CD1c-positive myeloid dendritic cell (primary cell): ENCODE data around the gene BMP7.

Experiments
- DNase-seq: peaks from one replicate; pipeline ENCODE4 v3.0.0-alpha.2; 2016; ENCODE audit errors: extremely low spot score

The BMP7 gene

DNA sequence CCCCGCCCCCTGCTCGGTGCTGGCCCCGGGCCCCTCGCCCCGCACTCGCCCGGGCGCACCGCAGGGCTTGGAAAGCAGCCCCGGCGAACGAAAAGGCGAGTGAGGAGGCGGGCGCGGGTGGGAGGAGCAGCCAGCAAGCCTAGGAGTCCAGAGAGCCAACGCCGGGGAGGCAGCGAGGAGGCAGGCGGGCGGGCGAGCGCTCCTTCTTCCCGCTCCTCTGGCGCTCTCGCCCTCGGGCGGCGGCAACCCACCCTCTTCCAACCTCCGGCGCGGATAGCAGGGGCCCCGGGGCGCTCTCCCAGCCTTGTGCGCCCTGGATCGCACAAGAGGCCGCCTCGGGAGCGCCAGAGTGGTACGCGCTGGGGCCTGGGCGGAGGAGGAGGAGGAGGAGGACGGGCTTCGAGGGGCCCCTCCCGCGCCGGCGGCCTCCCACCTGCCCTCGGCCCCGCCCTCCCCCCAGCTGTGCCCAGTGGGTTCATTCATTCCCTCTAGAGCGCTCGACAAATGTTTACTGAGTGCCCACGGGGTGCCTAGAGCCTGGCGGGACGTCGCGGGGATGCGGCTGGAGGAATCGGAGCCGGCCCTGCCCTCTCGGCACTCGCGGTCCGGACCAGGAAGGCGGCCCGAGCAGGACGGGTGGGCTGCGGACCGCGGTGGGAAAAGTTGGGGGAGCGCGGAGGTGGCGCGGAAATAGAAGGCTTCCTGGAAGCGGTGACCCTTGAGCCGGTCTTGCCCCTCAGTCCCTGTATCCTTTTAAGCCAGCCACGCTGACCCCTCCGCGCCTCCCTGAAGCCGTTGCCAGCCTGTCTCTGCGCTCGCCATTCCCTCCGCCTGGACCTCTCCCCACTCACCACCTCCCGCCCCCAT lies at the start of gene BMP7:
Gene BMP7, minus strand, starts transcription at position 351 of the 867 bp plus-strand sequence. CDS start 519 bp downstream, outside the sequence.
- no peak for DNase-seq

DNA sequence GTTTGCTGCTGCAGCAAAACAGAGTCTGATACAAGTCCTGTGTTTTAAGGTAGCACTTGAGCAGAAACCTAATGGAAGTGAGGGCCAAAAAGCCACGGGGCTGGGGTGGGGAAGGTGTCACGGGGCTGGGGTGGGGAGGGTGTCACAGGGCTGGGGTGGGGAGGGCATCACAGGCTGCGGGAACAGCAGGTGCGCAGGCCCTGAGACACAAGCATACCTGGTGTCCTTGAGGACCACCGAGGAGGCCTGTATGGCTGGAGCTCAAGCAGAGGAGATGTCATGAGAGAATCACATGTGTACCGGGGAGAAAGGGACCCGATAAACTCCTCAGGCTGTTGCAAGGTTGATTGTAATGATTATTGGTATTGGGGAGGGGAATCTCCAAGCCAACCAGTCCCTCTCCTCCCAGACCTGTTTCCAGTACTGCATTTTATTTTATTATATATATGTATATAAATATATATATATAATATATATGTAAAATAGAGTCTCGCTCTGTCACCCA lies 49.6 kb upstream of the BMP7 start:
- no peak for DNase-seq

DNA sequence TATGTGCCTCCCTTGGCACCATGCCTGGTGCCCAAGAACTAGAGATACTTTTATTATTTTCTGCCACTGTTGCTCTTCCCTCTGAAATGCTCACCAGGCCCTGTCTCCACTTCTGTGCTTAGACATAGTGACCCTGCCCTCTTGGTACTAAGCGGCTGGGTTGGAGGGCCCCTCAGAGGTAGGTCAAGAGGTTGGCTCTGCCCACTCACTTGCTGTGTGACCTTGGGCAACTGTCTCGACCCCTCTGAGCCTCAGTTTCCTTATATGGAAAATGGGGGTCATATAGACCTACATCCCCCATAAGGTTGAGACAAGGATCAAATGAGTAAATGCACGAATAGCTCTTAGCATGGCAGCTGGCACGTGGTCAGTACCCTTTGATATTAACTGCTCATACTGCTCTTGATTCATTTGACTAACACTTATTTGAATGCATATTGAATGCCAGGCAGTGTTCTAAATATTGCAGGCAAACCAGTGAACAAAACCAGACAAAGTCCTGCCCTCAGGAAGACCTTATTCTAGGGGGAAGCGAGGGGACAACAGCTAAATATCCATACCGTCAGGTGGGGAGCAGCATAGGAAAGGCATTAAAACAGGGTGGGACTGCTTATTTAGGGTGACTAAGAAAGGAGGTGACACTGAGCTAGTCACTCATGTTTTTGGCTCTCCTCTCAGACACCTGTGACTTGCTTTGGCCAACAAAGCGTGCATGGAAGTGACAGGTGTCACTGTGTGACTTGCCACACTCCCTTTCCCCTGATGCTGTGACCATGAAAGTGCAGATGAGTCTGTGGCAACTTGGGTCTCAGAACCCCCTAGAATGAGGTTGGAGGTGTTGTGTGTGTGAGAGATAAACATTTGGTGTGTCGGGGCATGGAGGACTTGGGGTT lies 48.9 kb upstream of the BMP7 start:
- DNase-seq = no peak

DNA sequence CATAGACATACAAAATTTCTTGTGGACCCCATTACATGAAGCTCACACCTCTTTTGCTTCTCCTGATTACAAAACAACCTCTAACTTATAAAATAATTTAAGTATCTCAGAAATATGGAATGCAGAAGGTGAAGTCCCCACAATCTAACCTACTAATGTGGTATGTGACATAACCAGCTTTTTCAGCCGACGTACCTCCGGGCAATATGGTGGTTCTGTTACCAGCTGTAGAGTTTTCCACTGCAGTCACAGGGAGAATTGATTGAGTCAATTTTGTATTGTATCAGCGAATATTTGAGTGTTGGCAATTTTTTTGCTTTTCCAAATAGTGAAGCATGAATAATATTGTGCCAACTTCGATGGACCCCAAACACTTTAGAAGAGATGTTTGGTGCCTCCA lies 47.5 kb upstream of the BMP7 start:
- no peak for DNase-seq

DNA sequence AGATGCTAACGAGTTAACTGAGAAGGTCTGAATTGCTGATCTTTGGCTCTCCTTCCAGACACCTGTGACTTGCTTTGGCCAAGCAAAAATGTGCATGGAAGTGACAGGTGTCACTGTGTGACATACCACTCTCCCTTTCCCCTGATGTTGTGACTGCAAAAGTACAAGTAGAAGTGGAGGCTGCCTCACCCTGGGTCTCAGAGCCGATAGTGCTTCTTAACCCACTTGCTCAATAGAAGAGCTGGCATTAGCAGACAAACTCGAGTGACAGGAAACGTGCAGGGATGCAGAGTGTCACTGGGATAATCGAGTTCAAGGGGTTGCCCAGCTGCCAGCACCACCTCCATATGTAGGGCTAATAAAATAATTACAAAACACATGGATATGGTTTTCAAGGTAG lies 46.8 kb upstream of the BMP7 start:
- no peak for DNase-seq

DNA sequence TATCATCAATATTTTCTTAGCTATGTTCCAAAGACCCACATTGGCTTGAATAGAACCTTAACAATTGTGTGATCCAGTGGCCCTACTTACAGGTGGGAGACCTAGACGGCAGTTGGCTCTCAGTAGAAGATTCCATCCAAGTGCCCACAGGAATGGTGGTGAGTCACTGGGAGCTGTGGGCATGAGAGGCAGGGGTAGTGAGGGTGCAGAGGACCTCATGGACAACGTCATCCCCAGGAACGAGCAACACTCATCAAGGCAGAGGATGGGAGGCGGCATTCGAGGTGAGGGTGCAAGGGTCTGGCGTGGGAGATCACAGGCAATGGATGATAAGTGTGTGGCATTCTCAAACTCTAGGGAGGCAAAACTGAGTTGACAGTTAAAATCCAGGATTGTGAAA lies 45.7 kb upstream of the BMP7 start:
- DNase-seq = no peak

DNA sequence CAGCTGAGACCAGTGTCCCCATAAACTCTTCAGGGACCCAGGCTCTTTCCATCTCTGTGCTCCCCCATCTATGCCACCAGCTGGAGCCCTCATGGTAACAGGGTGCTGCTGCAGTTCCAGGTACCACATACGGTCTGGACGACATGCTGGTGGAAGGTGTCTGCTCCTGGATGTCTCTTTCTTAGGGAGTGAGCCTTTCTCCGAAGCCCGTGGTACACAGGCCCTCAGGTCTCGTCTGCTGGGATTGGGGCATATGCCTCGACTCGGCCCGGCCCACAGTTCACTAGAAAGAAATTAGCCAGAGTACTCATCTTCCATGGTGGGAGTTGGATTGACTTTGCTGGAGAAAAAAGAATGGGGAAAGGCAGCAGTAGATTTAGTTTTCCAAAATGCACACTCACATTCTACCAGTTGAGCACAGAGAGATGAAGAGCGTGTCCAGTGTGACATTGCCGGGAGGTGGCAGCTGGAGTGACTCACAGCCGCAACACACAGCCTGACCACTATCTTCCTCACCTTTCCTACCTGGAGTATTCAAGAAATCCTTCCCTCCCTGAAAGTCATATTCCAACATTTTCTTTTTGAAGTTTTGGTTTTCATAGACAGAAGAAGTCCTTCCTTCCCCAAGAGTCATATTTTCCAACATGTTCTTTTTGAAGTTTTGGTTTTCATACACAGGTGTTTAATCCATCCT lies 44.5 kb upstream of the BMP7 start:
- no peak for DNase-seq

DNA sequence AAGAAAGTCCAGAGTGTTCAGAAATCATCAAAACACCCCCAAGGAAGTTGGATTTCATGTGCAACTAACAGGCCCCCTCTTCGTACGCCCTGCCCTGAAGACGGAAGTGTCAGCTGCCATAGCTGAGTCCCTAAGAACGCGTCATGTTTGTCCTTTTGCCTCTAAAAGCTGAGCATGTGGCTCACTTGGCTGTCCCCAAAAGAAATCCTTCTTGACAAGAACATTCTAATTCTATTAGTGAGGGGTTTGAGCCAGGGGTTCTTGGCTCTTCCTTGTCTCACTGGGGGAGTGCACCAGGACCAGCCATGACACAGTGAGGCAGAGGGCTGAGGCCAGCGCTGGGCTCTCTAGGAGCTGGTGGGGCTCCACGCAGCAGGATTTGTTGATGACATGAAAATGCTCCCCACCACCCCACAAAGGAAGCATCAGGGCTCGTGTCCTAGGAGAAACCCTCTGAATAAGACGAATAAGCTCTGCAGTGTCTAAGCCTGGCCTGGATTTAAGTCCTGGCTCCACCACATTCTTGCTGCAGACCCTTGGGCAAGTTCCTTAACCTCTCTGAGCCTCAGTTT lies 43.2 kb upstream of the BMP7 start:
- DNase-seq = no peak

DNA sequence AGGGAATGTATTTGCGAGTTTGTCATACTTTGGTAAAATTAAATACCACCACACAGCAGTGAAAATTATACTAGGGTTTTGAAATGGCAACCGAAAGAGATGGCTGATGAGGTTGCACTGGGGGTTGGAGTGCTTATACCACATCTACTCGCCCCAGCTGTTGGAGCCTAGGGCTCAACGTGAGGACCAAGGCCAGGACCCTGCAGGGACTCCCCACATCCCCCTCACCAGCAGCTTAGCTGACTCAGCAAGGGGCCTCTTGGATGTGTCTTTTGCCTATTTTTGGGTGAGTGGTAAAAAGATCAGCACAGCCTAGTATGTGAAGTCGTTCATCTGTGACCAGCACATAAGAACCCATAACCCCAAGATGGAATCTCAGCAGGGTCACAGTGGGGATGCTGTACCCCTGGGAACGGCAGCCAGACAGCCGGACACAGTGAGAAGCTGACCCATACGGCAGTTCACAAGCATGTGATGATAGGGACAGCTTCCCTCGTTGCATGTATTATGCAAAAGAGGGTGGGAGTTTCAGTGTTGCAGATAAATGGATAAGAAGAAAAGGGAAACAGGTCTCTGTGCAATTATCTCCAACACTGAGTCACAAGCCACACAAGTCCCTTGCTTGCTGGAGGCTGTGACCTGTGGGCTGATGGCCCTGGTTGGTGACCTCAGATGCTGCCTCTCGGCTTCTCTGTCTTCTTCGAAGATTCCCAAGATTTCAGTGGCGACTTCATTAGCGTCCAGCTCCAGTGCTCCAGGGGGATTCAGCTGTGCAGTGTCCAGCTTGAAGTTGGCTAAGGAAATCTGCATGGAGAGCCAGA lies 42.2 kb upstream of the BMP7 start:
- no peak for DNase-seq

DNA sequence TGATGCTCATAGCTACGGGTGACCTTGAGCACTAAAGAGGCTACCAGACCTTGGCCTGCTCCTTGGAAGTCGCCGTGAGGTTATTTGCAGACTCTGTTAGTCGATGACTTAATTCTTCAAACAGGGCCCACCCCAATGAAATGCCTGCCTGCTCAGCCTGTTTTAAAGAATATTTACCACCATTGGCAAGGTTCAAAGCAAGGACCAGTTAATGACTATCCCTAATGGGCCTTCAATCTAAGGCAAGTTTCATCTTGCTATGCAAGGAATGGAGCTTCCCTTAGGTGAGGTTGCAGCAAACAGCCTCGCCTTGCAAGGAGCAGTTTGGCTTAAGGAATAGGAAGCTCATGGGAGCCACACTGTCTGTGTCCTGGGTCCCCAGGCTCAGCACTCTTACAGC lies 40.3 kb upstream of the BMP7 start:
- no peak for DNase-seq

DNA sequence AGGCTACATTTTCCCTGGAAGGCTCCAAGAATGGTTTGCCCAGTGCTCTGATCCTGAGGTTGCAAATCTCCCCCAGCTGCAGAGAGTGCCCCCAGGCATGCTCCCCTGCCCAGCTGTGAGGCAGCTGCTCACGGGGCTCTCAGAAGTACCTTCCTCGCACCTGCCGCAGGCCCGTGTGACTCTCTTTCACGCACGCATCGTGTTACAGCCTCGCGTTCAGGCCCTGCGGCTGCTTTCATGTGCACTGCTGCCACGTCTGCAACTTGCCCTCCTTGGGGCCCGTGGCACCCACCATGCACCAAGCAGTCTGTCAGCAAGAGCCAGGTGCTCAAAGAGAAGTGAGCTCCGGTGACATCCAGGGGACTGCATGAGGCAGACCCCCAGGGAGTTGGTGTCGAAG lies 34.6 kb upstream of the BMP7 start:
- DNase-seq = no peak

DNA sequence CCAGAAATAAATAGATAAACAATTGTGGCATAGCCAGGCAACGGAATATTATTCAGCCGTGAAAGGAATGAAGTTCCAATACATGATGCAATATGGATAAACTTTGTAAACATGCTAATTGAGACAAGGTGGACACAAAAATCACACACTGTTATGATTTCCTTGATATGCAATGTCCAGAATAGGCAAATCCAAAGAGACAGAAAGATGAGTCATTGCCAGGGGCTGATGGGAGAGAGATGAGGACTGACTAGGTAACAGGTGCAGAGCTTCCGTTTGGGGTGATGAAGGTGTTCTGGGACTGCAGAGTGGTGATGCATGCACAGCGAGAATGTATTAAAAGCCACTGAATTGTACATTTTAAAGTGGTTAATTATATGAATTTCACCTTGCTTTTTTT lies 32.0 kb upstream of the BMP7 start:
- DNase-seq = no peak

DNA sequence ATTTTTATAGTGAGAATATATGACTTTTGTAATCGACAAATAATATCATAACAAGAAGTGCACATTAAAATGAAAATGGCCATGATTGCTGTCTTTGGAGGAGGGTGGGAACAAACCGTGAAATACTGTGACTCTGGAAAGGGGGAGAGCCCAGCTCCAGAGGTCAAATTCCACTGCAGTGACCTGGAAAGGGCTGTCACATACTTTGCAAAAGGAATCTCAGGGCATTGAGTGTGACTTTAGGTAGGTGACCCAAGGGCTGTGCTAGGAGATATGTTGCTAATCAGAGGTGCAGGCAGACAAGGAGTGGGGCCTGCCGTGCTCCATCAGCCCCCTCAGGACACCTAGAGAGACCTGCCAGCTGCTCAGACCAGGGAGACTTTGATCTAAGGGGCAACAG lies 28.1 kb upstream of the BMP7 start:
- DNase-seq = no peak

DNA sequence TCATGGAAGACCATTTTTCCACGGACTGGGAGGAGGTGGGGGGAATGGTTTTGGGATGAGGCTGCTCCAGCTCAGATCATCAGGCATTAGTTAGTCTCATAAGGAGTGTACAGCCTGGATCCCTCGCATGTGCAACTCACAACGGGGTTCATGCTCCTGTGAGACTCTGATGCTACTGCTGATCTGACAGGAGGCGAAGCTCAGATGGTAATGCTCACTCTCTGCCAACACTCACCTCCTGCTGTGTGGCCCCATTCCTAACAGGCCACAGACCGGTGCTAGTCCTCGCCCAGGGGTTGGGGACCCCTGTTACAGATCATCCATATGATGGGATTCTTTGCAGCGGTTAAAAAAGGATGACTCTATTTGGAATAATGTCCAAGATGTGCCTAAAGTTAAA lies 27.6 kb upstream of the BMP7 start:
- DNase-seq = no peak

DNA sequence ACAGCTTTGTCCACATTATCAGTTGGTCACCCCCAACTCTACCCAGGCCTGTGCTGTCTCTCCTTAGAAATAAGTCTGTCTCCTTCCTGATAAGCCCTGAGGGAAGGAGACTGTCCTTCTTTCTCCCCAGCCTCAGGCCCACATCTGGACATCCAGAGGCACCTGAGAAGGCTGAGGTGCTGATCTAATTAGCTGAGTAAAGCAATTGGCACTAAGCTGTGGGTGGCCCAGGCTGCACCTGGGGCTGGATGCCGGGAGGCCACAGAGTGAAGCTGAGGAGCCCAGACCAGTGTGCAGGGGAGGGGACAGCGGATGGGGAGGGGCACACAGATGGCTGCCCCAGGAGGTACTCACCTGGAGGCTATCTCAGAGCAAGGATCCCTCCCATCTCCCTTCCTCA lies 26.2 kb upstream of the BMP7 start:
- DNase-seq = no peak

DNA sequence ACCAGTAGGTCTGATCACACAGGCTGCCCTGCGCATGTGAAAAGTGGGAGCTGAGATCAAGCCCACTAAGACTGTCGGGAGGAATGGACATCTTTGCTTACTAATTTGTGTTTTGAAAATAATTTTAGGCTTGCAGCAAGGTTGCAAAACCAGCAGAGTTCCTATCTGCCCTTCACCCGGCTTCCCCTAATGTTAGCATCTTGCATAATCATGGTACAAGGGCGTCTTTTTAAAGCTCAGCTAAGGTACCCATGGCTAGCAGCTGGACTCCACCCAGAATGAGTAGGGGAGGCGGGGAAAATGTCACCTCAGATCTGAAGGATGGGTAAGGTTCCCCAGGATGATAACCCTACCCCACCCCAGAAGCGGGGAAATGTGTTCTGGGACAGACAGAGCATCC lies 25.3 kb upstream of the BMP7 start:
- DNase-seq = no peak

DNA sequence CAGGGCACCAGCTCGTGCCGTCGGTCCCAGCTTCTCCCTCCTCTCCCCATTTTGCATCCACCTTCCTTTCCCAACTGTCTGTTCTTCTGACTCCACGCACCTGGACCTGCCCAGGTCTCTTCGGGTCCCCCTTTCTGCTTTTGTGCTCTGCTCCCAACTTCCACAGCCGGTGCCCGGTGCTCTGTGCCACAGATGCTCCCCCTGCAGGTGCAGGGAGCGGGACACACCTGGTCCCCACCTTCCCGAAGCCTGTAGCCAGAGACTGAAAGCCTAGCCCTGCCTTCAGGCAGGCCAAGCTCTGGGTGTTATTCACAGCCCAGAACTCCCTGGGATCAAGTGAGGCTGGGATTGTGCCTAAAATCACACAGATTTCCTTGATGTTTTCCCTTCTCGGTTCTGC lies 24.6 kb upstream of the BMP7 start:
- no peak for DNase-seq

DNA sequence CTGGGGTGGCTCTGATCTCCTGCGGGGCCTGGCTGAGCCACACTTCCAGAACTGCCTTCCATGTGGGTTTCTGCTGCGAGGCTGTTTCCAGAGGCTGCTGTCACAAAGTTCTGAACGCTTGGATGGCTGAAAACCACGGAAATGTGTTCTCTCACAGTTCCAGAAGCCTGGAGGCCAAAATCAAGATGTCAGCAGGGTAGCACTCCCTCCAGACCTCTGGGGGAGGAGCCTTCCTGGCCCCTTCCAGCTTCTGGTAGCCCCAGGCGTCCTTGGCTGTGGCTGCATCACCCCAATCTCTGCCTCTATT lies 23.7 kb upstream of the BMP7 start:
- no peak for DNase-seq

DNA sequence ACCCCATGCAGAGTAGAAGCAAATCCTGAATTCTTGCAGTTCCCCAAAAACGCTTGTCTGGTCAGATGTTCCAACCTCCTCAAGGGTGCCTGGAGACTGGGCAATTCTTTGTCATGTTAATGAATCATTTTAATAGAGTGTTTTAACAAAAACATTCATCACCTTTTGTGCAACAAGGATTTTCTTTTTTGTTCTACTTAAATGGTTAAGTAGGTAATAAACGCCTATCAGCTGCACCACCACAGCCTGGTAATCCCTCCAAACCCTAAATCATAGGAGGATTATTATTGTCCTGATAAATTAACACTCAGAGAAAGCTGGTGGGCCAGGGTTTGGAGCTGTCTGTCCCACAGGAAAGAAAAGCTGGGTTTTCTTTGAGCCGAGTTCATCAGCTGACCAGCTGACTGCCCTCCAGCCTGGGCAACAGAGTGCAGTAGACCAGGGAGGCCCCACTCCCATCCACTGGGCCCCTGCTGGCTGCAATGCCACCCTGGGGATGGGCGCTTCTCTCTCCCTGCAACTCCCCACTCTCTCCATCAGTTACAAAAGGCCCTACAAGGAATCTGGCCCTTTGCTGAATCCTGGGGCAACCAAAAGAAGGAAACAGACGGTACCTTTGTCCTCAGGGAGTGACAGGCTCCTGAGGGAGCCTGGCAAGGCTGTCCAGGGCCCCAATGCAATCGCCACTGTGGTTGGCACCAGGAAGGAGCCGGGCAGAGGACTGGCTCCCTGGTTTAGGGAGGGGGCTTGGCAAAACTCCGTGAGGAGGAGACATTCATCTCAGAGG lies 23.1 kb upstream of the BMP7 start:
- DNase-seq = no peak

DNA sequence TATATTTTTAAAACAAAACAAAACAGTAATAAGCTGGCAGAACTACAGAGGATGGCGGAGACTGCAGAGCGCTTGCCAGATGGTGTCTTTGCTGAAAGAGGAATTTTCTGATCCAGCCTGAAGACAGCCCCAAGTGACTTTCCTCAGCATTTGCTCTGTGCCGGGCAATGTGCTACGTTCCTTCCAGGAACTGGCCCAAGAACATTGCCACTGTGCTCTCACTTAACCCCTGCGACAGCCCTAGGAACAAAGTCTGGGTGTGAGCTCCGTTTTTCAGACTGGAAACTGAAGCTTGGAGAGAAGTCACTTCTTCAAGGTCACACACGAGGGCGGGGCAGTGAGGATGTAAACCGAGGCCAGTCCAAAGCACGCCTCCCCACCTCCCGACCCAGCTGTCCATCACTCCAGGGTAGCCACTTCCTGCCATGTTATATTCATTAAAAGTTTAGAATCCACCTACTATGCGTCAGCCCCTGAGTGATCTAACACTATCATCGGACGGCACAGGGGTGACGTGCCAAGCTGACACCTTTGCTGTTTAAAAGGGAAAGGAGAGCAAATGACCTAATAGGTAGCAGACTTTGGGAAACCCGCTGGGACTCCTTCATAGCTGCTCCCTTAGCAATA lies 22.3 kb upstream of the BMP7 start:
- no peak for DNase-seq
